ENCODE results near the gene TOMM40. TPM values are rescaled to one million over a fixed set of nuclear protein-coding genes. Genes with fewer than 3 reads are reported as not detected.
"Not testable (repeated sequence)": the region's sequence is repeated elsewhere in the genome, so short reads cannot be mapped to it uniquely, and the experiment has no call there.

TOMM40 gene
- total RNA-seq, 2 experiments from 2014 or later, result 25.4 to 26.8 TPM

GRCh38 chr19:44879309-44880065 lies 11.6 kb upstream of the TOMM40 start:
- no peaks in the 10 kb centered on the region for H3K4me1 ChIP-seq (ENCODE audit: insufficient read depth, low read length)
- intact Hi-C loops (cut with DNase I, micrococcal nuclease), result no loop called here
- Mint-ChIP-seq H3K9me3 (no peaks in the 10 kb centered on the region), H3K27ac (no peak overlapping the region), H3K4me3 (no peak overlapping the region), H3K36me3 (ENCODE audit: low read depth) (no peaks in the 10 kb centered on the region), H3K27me3 (no peaks in the 10 kb centered on the region), H3K4me1 (ENCODE audit: low read depth) (peaks cover 10% of the 10 kb centered on the region)
- H3K27ac ChIP-seq (ENCODE audit: low read depth in 1 of 2, low read length in 2 of 2), result no peak overlapping the region
- H3K27me3 ChIP-seq (ENCODE audit: control insufficient read depth in 1 of 2, insufficient read depth in 2 of 2, low read length in 2 of 2), result no peaks in the 10 kb centered on the region
- H3K9me3 ChIP-seq (ENCODE audit: control insufficient read depth in 1 of 2, insufficient read depth in 1 of 2, low read length in 2 of 2), result no peaks in the 10 kb centered on the region
- TF ChIP-seq, protein P1, sequence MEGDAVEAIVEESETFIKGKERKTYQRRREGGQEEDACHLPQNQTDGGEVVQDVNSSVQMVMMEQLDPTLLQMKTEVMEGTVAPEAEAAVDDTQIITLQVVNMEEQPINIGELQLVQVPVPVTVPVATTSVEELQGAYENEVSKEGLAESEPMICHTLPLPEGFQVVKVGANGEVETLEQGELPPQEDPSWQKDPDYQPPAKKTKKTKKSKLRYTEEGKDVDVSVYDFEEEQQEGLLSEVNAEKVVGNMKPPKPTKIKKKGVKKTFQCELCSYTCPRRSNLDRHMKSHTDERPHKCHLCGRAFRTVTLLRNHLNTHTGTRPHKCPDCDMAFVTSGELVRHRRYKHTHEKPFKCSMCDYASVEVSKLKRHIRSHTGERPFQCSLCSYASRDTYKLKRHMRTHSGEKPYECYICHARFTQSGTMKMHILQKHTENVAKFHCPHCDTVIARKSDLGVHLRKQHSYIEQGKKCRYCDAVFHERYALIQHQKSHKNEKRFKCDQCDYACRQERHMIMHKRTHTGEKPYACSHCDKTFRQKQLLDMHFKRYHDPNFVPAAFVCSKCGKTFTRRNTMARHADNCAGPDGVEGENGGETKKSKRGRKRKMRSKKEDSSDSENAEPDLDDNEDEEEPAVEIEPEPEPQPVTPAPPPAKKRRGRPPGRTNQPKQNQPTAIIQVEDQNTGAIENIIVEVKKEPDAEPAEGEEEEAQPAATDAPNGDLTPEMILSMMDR (IDR thresholded peaks at IDR 0.05), result no peak
- no peak for DNase-seq
- no peak for ATAC-seq (ENCODE audit: poor library complexity)
- H3K36me3 ChIP-seq (ENCODE audit: insufficient read depth, low read length), result no peaks in the 10 kb centered on the region
- ChIA-PET CTCF (no interaction called here), POLR2A (no interaction called here)
- no peak overlapping the region for H3K4me3 ChIP-seq (ENCODE audit: low read length)

GRCh38 chr19:44882063-44882462 lies 9.0 kb upstream of the TOMM40 start:
- no peak for ATAC-seq (ENCODE audit: poor library complexity)
- H3K9me3 Mint-ChIP-seq, result no peaks in the 10 kb centered on the region

GRCh38 chr19:44882619-44883397 lies 8.2 kb upstream of the TOMM40 start:
- H3K4me1 Mint-ChIP-seq (ENCODE audit: low read depth); H3K9me3 ChIP-seq (ENCODE audit: control insufficient read depth in 1 of 2, insufficient read depth in 1 of 2, low read length in 2 of 2); H3K27ac ChIP-seq (ENCODE audit: low read depth in 1 of 2, low read length in 2 of 2); H3K27ac Mint-ChIP-seq; H3K36me3 ChIP-seq (ENCODE audit: insufficient read depth, low read length); H3K4me3 ChIP-seq (ENCODE audit: low read length); POLR2A ChIA-PET; H3K9me3 Mint-ChIP-seq; H3K4me3 Mint-ChIP-seq; H3K27me3 ChIP-seq (ENCODE audit: control insufficient read depth in 1 of 2, insufficient read depth in 2 of 2, low read length in 2 of 2); H3K4me1 ChIP-seq (ENCODE audit: insufficient read depth, low read length); H3K36me3 Mint-ChIP-seq (ENCODE audit: low read depth); DNase-seq; intact Hi-C loops (cut with DNase I, micrococcal nuclease); H3K27me3 Mint-ChIP-seq; ATAC-seq (ENCODE audit: poor library complexity): not testable (repeated sequence)
- CTCF ChIA-PET, result interaction anchor here (1.3 kb wide), 1 partner anchor 37 kb away, joined by 3 read pairs; the partner anchor contains the start of gene NECTIN2

More at GRCh38 chr19:44882063-44882462, 9.0 kb upstream of the TOMM40 start:
- Mint-ChIP-seq H3K27ac (no peak overlapping the region), H3K4me1 (ENCODE audit: low read depth) (peaks cover 4% of the 10 kb centered on the region), H3K36me3 (ENCODE audit: low read depth) (no peaks in the 10 kb centered on the region), H3K27me3 (no peaks in the 10 kb centered on the region), H3K4me3 (no peak overlapping the region)
- Histone ChIP-seq H3K4me3 (ENCODE audit: low read length) (no peak overlapping the region), H3K9me3 (ENCODE audit: control insufficient read depth in 1 of 2, insufficient read depth in 1 of 2, low read length in 2 of 2) (no peaks in the 10 kb centered on the region), H3K36me3 (ENCODE audit: insufficient read depth, low read length) (no peaks in the 10 kb centered on the region), H3K27me3 (ENCODE audit: control insufficient read depth in 1 of 2, insufficient read depth in 2 of 2, low read length in 2 of 2) (no peaks in the 10 kb centered on the region), H3K27ac (ENCODE audit: low read depth in 1 of 2, low read length in 2 of 2) (no peak overlapping the region), H3K4me1 (ENCODE audit: insufficient read depth, low read length) (no peaks in the 10 kb centered on the region)
- intact Hi-C loops (cut with DNase I, micrococcal nuclease), result no loop called here
- no peak for DNase-seq
- TF ChIP-seq, protein P1 (IDR thresholded peaks at IDR 0.05), result no peak
- ChIA-PET CTCF (no interaction called here), POLR2A (no interaction called here)
